Fibroblast of the conjunctiva (primary cell): Measurements from ENCODE around the gene SMG6.
"Not testable (repeated sequence)": the region's sequence is repeated elsewhere in the genome, so short reads cannot be mapped to it uniquely, and the experiment has no call there.

ENCODE experiments used
- DNase-seq: peaks from one replicate; pipeline ENCODE4 v3.0.0-alpha.2; 2010; ENCODE audit warnings: low read depth

Gene SMG6

DNA sequence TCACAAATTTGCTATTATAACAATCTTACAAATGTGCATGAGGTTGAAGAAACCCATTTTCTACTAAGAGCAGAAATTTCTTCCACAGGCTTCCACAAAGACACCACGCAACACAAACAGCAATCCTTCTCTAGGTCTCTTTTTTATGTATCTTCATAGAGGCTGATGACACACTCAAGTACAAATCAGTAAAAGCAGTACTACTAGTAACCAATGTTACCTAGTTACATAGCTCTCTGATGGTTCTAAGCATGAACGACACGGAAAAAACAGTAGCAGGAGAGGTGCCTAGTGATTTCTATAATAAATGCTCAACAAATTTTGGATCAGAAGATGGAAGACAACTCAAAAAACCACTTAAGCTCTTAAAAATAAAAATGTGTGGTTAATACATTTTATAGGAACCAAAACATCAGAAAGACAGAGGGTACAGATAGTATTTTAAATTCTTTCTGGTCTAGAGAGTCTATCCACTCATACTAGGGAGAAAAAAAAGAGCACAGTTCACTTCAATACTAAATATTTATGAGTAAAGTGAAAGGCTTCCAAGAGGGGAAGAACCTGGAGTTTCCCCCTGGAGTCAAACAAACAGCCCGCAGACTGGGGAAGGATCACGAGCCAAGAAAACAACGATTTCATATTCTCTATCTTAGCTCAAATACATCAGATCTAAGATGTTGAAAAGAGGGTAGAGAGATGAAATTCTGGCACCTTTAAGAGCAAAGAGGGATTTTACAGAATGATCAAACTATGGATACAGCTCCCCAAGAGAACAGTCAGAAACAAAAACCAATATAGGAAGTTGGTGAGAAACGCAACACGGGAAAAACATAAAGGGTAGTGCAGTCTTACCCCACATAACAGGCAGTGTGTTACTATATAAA is 40.2 kb downstream of the SMG6 start:
- no peak for DNase-seq

DNA sequence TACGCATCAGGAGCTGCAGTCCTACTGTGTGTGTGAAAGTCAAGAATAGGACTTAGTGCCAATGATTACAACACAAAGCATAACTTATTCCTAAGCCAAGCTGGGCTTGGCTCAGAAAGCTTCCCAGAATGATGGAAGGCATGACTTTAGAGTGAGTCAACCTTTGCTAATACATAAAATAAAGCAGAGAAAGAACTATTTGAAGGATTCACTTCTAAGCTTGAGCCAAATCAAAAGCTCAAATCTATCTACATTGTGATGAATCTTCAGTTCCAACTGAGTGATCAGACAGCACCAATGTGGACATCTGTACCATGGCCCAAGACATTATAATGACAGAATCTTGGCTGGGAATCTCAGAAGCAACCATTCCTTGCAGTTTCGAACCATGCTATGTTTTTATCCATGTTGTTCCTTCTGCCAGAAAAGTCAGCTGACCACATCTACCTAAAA is 41.4 kb downstream of the SMG6 start:
- DNase-seq, result peak; percentile 56

DNA sequence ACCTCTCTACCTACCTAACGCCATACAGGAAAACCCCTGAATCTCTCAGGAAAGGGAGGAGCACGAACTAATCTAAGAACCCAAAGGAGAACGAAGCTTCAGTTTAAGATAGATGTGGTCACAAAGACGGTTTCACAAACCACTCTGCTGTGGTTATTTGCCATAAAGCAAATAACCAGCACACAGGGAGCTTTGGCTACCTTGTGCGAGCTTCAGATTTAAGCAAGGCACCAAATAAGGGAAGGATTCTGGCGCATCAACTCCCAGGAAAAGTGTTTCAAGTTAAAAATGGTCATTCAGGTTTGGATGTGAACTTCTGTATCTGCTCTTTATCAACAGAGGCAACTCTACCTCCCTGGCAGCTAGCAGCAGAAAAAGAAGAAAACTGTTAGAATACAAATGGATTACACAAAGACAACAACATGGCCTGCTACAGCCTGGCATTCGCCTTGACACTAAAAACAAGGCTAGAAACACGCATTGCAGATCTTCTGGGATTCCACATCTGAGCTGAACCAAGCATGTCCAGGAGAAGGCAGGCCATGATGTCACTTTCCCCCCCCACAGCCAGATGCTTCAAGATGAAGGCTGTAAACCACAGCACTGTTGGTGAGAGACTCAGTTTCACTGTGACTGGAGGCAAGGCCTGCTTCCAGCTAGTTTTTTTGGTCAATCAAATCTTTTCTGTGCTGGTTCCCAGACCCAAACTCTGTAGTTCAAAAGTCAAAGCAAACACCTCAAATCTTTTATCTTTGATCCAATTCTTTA is 43.6 kb downstream of the SMG6 start:
- DNase-seq, result no peak

DNA sequence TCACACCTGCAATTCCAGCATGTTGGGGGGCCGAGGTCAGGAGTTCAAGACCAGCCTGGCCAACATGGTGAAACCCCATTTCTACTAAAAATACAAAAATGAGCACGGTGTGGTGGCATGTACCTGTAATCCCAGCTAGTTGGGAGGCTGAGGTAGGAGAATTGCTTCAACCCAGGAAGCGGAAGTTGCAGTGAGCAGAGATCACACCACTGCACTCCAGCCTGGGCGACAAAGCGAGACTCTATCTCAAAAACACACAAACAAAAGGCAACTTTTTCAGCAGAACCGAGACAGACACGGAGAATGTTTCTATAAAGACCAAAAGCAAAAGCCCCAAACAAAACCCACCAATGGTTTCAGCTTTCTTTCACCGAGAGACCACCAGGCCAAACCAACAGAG is 44.8 kb downstream of the SMG6 start:
- DNase-seq, result not testable (repeated sequence)

DNA sequence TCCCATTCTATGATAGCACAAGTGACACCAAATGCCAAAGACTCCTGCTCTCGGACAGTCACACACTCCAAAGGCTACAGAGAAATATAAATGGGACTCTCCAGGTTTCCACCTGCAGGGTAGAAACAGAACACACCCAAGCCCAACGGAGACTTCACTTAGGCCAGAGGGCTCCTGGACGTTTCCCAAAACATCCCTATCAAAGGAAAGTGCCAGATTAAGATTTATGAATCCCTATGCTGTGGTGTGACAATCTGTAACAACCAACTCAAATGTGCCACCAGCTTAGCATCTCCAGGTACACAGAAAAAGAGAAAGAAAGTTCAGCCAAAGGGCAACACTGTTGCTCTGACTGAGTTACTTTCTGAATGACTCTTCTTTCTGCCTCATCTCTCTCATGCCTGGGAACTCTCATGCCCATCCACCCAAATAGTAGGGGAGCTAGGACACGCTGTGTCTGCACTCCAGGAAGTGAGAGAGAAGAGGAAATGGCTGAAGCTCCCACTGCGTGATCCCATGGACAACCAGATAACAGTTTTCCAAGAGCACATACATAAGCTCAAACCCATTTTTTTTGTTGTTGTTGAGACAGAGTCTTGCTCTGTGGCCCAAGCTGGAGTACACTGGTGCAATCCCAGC is 49.7 kb downstream of the SMG6 start:
- DNase-seq, result no peak

DNA sequence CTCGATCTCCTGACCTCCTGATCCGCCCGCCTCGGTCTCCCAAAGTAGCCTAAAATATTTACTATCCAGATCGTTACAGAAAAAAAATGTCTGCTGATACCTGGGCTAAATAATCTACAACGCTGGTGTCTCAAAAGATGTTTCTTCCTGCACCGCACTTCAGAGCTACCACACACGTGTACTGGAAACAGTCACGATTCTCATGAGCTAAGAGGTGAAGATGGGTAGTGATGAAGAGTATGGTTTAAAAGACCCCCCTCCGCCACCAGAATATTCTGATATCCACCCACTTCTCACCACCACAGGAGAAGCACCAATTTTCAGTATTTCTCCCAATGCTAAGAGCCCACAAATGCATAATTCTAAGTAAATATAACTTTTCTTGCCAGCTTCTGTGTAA is 50.2 kb downstream of the SMG6 start:
- no peak for DNase-seq

DNA sequence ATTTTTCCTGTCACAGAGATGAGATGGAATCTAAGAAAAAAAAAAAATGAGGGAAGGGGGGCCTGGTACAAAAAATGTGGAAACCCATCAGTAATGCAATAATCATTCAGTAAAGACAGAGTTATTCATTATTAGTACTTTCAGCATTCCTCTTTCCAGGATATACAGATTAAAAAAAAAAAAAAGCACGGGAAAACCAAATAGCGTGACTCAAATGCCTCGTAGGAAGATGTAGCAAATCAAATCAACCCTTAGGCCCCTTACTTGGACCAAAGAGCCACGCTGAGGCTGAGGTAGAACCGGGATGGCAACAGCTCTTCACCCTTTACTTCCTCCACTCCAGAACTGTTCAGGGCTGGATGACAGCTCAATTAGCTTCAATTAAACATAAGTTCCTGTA is 52.5 kb downstream of the SMG6 start:
- DNase-seq, result no peak

DNA sequence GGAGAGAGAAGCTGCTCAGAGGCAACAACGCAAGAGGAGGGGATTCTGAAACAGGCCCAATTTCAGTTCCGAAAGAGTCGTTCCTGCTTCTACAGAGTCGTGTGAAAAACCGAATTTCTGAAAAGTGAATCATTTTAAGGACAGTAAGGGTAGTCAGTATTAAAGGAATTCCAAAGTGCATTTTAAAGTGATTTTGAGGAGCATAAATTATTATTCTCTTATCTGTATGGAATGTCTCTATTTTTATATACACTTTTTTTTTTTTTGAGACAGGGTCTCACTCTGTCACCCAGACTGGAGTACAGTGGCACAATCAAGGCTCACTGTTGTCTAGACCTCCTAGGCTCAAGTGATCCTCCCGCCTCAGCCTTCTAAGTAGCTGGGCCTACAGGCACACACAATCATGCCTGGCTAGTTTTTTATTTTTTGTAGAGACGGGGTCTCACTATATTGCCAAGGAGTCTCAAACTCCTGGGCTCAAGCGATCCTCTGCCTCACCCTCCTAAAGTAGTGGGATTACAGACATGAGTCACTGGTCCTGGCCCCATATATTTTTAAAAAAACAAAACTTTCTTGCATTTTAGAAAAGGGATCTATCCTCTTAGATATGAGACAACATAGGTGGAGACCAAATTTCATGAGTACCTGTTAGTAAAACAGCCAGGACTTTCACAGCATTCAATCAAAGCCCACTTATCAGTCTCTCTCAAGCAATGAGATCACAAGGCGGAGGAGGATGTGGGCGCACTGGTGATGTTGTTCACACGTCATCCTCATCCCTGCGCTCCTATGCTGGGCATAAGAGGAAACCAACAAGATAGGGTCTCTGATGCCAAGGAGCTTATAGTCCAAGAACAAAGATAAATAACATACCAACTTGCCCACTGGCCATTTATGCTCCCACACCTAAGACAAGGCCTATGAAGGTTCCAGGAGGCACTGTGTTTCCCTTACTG is 53.2 kb downstream of the SMG6 start:
- DNase-seq, result no peak

DNA sequence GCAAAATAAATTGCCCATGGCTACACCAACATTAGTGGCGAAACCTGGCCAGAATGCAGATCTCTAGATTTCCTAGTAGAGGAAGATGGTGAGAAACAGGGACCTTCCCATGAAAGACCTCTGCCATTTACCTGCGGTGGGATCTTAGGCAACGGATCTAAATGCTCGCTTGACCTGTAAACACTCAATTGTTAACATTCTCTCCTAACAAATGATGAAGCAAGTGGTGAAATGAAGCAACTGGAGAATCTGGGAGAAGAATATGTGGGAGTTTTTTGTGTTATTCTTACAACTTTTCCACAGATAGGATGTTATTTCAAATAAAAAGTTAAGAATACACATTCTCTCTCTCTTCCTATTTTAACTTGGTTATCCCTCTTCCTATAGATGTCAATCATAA is 56.6 kb downstream of the SMG6 start:
- no peak for DNase-seq

DNA sequence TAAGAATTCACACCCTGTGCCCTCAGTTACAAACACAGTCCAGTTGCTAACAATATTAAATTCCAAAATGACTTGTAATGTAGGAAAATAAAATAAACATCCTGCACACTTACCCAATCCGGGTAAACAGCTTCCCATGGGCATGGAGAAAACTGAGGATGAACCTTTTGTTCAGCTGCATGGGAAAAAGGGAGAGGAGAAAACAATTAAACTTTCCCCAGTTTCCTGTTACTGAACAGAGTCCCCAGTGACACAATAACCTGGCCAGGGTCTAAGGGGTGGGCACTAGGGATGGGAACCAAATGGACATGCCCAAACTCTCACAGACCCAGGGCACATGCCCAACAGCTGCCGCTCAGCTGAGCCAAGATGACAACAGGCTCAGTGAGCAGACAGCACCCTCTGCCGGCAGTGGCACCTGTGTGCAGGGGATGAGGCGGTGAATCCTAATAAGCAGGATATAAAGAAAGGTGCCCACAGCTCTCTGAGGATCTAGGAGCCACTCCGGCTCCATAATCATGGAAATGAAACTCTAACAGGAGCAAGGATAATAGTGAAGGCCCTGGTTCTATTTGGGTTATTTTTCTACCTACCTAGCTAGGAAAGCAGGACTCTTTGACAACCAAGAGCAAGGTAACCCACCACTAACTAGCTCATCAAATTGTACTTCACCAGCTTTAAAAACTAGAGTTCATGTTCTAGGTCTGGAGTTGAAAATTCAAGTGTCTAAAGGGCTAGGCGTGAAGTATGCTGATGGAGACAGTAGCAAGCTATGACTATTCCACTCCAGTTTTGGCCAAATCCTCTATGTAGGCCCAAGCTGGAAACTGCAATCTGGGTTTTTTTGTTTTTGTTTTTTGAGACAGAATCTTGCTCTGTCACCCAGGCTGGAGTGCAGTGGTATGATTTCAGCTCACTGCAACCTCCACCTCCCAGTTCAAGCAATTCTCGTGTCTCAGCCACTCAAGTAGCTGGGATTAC is 58.8 kb downstream of the SMG6 start:
- peak; percentile 85 for DNase-seq

DNA sequence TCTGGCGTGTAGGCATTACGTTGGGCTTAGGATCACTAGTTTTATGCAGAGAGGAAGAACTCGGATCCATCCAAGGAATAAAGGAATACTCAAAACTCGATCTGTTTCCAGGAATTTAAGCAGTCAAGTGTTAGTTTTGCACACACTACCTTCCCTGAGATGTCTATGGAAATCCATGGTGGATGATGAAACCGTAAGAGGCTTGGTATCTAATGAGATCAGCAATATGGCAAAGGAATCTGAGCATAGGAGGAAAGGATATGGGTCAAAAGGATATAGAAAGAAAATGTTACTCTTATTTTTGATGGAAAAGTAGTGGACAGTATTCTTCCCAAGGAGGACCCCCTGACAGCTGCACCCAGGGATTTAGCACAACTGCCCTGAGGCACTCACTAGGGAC is 59.6 kb downstream of the SMG6 start:
- no peak for DNase-seq

DNA sequence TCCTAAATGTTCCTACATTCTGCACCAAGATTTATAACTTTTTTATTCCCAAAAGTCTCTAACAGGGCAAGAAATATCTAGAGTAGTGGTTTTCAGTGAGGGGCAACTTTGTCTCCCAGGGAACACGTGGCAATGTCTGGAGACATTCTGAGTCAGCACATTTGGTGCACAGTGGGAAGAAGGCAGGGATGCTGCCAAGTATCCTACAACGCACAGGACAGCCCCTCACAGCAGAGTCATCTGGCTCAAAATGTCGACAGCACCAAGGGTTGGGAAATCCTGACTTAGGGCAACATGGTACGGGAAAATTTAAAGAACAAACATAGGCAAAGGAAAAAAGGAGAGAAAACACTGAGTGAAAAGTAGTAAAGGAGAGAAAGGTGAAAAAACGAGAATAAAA is 61.8 kb downstream of the SMG6 start:
- DNase-seq, result no peak

DNA sequence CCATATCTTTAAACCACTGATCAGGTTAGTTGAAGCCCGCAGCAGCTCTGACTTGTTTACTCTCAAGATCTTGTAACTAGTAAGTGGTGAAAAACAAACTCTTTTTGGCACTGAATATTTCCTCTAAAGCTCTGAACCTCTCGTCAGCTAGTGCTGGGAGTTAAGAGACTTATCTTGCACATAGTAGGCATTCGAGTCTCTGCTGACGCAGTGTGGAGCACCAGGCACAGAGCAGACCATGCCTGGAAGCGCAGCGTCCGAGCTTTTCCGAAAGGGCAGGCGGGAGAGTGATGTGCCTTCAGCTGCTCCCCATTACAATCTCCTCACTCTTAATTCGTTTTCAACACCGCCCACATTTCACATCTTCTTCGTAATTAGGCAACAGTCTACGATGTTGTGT is 63.0 kb downstream of the SMG6 start:
- no peak for DNase-seq

DNA sequence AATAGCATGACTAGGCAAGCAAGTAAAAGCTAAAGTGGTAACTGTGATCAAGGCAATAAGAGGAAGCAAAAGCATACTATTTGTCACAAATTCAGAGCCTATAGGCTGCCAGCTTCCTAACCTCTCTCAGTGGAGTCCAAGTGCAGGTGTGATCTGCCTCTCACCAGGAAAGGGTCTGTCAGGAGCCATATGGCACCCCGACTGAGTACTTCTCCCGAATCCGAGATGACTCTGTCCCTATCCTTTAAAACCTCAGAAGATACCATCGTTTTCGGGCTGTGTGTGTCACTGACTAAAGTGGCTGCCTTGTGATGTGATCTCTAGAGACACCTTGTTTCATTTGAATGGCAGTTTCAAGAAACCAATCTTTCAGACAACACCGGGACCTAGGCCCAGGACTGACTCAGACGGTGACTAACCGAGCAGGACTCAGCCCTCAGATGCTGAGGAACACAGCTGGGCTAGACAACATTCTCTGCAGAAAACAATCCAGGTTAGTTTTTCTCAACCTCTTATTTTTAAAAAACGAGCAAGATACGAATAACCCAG is 63.6 kb downstream of the SMG6 start:
- DNase-seq, result peak; percentile 69

DNA sequence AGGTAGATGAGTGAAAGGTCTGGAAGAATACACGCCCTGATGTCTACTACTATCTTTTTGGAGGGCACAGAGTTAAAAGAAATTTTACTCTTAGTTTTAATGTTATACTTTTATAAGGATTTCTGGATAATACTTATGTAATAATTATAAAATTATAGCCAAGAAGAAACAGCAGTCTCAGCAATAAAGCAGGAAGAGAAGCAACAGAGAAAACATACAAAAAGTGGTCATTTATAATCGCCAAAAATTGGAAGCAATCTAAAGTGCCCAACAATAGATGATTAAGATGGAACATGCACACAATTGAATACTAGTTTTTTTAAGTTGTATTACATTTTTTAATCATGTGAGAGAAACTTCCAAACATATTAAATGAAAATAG is 64.4 kb downstream of the SMG6 start:
- DNase-seq, result no peak

DNA sequence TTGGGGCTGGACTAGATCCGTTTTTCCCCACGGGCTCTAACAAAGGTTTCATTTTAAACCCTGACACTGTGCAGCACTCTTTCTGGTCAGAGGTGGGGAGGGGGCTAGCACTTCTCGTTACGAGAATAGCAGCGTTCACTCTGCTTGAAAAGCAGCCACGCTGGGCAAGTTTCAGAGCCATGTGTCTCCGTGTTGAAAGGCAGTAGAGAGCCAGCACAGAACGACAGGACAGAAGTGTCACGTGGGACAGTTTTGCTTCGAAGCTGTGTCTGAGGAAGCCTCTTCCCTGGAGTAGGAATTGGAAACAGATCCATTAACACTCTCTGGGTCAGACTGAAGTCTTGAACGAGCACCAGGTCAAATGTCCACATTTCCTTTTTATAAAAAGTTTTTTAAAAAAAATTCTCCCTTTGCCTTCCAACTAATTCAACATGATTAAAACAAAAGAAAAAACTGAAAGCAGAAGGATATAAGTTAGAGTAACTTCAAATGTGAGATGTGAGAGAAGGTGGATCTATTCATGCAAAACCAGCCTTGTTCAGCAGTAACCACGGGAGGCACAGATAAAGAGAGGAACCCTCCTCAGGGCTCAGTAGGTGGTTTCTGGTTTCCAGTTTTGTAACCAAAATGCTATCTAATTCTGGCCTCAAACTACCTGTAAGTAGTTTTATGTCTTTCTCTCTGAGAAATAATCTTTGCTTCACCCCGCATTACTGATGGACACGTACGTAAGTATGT is 65.0 kb downstream of the SMG6 start:
- no peak for DNase-seq

DNA sequence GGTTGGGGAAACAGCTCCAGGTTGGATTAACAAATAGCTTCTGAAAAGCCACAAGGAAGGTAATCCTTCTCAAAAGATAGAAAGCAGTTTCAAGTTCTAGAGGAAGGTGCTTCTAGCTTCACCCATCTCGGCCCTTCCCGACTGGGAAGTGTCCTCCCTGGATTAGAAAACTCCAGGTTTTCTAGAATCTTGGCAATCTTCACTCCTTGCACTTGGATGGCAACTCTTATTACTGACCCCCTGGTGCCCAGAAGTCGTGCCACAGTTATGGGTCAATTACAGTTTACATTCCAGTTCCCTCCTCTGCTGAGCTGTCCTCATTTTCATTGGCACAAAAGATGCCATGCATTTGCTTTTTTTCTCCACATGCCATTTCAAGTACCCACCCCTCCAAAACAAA is 65.6 kb downstream of the SMG6 start:
- no peak for DNase-seq

DNA sequence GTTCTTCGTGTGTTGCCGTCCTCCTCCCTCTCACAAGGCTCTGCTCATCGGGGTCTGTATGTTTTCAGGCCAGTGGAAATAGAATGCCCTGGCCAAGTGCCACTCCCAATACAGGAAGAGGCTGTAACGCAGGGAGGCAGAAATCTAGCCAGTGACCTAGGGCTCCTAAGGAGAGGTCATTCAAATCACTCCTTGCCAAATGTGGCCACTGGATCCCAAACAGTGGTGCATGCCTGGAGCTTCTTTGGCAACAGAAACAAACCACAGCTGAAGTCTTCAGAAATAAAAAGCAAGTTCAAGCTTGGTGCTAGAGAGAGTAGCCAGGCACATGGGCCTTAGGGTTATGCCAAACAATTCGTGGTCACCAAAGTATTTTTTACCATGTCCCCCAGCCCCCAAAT is 66.1 kb downstream of the SMG6 start:
- no peak for DNase-seq

DNA sequence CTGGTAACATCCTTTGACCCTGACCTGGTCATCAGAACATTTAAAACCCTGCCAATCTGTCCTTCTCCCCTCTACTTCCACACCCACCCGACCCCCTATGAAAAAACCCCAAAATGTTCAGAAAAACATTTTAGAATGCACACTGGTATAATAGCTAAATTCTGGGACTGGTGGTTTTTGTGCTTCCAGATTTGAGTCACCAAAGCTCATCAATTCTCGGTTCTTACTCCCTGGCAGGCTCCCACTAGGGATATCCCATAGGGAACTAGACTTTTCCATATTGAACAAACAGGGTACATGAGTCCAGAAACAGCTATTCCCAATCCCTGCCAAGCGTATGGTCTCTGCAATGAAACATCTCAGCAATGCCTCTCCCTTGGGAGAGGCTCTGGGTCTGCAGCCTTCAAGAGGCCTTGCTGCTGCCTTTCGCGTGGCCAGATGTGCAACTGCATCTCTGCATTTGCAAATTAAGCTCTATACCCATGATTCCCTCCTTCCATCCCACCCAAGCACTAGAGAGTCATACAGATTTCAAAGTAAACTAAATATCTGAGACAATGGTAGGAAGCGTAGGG is 67.7 kb downstream of the SMG6 start:
- no peak for DNase-seq
